Measurements from ENCODE around the gene TK1.

TK1 gene

DNA sequence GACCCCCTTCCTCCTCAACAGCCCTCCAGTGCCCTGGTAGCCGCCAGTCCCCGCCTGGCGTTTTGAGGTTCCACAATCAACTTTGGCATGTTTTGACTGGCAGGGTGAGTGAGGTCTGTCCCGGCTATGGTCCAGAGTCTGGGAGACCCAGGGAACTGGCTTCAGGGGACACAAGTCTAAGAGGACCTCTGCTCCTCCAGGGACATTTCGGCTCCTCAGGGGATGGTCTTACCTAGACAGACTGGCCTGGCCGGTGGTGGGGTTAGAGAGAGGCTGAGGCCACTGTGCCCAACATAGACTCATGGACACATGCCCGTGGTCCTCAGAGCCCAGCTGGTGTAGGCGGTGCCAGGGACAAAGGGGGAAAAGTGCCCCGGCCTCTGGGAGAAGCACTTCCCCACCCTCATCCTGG lies 54.1 kb downstream of the TK1 start:
- DNase-seq: no peak

DNA sequence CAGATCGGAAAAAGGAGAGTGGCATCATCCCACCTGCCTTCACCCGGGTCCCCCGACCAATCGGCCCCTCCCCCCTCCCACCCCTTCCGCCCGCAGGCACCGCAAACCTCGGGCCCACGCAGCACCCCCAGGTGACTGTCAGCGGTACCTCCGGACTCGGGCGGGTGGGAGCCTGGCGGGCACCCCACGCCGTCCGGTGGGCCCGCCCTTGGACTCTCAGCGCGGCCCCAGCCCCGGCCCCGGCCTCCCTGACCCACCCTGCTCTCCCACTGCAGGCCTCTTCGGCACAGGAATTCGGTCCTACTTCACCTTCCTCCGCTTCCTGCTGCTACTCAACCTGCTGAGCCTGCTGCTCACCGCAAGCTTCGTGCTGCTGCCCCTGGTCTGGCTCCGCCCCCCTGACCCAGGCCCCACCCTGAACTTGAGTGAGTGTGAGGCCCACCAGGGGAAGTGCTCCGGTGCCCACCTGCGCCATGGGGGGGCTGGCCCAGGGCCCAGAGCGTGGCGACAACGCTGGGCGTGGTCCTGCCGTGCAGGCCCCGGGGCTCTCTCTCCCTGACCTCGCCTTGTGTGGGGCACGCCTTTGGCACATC lies 54.7 kb downstream of the TK1 start:
- peak; percentile 16 for DNase-seq

- DNase-seq: no peak
Observed at GRCh38 chr17:78131172-78132083, 55.4 kb downstream of the TK1 start.

GRCh38 chr17:78130437-78131101 lies 56.3 kb downstream of the TK1 start, which contains the start of gene TMC8:
TMC8 (plus strand) TSS chr17:78130771; CDS start chr17:78131589, 818 bp downstream.
- DNase-seq: peak; percentile 45

- no peak for DNase-seq
Observed at GRCh38 chr17:78130090-78130436, 56.8 kb downstream of the TK1 start.

DNA sequence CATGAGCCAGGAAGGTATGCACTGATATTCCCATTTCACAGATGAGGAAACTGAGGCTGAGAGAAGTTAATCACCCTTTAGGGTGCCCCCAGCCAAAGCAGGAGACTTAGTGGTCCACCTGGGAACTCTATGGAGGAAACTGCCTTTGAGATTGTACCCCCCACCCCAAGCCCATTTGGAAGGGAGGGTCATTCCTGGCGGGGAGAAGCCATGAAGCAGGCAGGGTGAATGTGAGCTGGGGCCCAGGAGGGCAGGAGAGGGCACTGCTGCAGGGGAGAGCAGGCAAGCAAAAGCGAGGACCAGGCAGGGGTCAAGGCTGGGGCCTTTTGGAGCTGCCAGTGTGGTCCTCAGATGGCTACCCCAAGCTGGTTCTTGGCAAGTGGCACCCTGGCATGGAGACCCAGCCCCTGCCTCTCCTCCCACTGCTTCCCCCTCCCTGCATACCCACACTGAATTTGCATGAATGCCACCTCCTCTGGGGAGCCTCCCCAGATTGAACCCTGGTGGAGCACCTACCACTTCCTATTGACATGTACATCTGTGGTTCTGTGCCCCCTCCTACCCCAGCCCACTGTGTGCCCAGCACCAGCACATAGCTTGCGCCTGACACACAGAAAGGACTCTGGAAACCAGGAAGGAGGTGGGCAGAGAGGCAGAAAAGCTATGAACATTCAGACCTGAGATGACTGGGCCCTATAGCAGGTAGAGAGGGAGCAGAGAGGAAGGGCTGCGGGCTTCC lies 57.3 kb downstream of the TK1 start:
- DNase-seq: no peak

GRCh38 chr17:78128551-78129350 lies 58.1 kb downstream of the TK1 start, which contains the start of gene TMC6:
TMC6 (minus strand) TSS chr17:78128755; CDS start chr17:78126832, 1,923 bp downstream.
- peak; percentile 71 for DNase-seq

GRCh38 chr17:78127888-78128550 lies 58.8 kb downstream of the TK1 start:
- DNase-seq: no peak

- DNase-seq: no peak
Observed at GRCh38 chr17:78127239-78127887, 59.5 kb downstream of the TK1 start.

DNA sequence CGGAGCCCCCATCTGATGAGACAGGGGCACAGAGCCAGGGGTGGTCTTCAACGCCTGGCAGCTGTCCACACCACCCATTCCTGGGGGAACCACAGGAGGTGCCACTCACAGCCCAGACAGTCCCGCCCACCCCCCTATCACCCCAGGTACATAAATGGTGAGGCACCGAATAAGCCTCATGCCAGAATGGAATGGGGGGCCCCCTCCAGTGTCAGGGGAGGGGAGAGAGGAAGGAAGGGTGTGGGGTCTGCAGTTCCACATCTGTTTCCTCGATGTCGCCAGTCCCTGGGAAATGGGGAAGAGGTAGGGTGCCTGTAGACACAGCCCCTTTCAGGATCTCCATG lies 60.0 kb downstream of the TK1 start:
- no peak for DNase-seq

- DNase-seq: no peak
Observed at GRCh38 chr17:78125976-78126894, 60.6 kb downstream of the TK1 start.

DNA sequence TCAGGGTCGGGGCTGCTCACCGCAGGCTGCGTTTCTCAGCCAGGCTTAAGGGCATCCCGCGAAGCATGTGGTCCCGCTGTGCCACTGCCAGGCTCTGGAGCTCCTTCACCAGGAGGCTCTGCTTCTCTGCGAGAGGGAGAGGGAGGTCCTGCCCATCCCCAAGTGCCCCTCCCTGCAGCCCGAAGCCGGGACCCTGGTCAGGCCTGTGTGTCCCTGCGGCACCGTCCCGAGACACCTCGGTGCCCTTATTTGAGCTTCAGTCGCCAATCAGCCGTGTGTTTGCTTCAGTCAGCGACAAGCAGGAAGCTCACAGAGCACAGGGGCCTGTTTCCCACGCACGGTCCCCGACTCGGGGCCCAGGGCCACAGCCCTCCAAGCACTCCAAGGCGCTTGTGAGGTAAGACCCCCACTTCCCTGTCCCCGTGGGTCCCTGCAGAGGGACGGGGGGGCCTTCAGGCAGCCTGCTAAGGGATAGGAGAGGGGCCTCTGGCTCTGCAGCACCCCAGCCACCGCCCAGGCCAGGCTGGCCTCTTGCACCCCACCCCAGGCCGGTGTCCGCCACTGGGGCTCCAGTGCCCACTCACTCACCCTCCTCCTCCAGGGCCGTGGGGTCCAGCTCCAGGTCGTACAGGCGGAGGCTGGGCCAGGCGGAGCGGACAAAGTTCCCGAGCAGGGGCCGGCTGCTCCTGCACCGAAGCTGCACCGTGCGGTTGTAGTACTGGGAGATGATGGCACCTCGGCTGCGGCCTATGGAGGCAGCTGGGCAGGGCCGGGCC lies 61.5 kb downstream of the TK1 start:
- no peak for DNase-seq

DNA sequence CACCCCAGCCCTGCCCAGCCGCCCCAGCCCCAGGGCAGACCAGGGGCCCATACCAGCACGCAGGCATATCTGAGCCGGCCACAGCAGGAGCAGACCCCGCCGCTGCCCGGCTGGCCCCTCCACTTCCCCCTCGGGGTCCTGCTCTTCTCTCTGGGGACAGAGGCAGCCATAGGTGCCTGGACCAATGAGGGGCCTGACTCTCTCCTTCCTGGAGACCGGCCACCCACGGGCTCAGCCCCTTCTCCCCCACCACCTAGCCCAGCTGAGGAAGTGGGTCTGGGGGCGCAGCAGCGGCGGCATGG lies 62.1 kb downstream of the TK1 start:
- DNase-seq: no peak

Data from DMS153 (cell line).